IPS-11a (cell line): Measurements from ENCODE around the gene EML2.
"Not testable (repeated sequence)": the region's sequence is repeated elsewhere in the genome, so short reads cannot be mapped to it uniquely, and the experiment has no call there.

ENCODE experiments used
- H3K4me3 ChIP-seq: one replicate; pipeline ENCODE4 v1.5.1; 2013; ENCODE audit warnings: low read depth, low read length, control low read depth

The EML2 gene, protein sequence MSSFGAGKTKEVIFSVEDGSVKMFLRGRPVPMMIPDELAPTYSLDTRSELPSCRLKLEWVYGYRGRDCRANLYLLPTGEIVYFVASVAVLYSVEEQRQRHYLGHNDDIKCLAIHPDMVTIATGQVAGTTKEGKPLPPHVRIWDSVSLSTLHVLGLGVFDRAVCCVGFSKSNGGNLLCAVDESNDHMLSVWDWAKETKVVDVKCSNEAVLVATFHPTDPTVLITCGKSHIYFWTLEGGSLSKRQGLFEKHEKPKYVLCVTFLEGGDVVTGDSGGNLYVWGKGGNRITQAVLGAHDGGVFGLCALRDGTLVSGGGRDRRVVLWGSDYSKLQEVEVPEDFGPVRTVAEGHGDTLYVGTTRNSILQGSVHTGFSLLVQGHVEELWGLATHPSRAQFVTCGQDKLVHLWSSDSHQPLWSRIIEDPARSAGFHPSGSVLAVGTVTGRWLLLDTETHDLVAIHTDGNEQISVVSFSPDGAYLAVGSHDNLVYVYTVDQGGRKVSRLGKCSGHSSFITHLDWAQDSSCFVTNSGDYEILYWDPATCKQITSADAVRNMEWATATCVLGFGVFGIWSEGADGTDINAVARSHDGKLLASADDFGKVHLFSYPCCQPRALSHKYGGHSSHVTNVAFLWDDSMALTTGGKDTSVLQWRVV

DNA sequence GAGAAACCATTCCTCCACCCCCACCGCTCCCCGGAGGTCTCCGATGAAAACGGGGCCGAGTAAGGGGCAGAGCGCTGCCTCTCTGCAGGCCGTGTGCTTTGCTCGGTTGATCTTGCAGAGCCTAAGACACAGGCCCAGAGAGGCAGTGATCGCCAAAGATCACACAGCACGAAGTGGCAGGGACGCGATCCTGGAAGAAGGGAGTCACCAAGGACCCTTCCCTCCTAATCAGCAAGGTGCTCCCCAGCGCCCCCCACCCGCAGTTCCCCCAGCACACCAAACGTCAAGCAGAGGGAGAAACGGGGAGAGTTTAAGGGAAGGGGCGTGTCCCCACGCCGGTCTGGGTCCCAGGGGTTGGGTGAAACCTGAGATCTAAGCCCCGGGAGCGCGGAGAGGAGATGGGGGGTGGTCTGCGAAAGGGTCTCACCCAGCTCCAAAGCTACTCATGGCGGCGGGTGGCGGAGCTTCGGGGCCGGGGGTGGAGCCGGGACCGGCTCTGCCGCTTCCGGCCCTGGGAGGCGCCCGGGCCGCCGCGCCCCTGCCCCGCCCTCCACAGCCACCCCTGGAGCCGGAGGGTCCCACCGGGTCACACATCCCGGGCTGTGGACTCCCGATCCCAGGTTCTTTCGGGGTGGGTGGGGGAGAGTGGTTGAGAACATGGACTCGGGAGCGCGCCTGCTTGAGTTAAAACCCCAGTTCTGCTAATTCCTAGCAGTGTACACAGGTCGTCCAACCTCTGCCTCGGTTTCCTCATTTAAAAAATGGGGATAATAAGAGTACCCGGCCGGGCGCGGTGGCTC lies at the start of gene EML2:
EML2 (minus strand) TSS at position 468 of the 800 bp plus-strand sequence; CDS start at position 447, 21 bp downstream.
- H3K4me3 ChIP-seq, result peak within 1 kb of the TSS; percentile 54

DNA sequence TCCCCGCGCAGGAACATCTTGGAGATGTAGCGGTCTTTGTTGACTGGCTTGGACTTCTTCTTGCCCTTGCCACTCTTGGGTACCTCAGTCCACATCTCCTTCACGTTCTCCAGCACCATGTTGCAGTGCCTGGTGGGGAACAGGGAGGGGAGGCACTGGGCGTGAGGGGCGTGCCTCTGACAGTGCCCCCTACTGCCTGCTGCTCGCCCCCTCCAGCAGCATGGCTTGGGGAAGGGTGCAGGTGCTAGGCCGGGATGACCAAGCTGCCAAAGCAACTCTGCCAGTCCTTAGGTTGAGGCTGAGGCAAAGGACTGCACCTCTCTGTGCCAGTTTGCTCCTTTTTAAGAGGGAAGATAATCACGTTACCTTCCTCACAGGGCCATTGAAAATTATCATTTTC lies 48.4 kb upstream of the EML2 start:
- H3K4me3 ChIP-seq, result no peak overlapping the region

DNA sequence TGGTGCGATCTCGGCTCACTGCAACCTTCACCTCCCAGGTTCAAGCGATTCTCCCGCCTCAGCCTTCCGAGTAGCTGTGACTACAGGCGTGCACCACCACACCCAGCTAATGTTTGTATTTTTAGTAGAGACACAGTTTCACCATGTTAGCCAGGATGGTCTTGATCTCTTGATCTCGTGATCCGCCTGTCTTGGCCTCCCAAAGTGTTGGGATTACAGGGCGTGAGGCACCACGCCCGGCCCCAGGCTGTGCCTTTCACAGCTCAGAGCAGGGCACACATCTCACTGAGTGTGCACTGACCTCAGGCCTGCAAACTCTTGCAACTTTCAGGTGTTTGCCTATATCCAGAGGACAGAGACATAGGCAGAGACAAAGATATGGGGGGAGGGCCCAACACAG lies 45.8 kb upstream of the EML2 start:
- not testable (repeated sequence) for H3K4me3 ChIP-seq

DNA sequence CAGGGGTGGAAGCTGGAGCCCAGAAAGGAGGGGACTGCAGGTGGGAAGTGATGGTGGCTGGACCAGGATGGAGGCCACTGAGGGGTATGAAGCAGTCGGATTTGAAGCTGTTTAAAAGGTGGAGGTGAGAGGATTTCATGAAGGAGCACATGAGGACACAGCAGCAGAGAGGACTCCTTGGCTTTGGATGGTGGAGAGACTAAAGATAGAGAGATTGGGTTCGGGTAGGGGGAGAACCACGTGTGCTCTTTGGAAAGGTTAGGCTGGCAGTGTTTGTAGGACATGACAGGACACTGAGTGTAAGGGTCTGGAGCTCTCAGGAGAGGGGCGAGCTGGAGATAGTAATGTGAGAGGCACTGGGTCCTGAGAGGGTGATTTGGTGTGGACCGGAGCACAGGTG lies 43.7 kb upstream of the EML2 start:
- no peak overlapping the region for H3K4me3 ChIP-seq

DNA sequence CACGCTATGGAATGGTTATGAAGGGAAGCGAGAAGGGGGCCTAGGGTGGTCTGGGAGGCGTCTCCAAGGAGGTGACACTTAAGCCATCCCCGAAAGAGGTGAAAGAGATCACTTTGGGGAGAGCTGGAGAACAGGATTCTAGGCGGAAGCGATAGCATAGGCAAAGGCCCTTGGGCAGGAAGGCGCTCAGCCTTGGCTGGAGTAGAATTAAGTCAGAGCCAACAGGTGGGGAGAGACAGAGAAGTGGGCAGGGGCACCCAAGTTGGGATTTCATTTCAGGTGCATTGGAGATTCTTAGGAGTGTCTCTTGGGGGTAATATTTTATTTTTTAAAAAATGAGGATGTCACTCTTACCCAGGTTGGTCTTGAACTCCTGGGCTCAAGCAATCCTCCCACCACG lies 42.9 kb upstream of the EML2 start:
- no peak overlapping the region for H3K4me3 ChIP-seq

DNA sequence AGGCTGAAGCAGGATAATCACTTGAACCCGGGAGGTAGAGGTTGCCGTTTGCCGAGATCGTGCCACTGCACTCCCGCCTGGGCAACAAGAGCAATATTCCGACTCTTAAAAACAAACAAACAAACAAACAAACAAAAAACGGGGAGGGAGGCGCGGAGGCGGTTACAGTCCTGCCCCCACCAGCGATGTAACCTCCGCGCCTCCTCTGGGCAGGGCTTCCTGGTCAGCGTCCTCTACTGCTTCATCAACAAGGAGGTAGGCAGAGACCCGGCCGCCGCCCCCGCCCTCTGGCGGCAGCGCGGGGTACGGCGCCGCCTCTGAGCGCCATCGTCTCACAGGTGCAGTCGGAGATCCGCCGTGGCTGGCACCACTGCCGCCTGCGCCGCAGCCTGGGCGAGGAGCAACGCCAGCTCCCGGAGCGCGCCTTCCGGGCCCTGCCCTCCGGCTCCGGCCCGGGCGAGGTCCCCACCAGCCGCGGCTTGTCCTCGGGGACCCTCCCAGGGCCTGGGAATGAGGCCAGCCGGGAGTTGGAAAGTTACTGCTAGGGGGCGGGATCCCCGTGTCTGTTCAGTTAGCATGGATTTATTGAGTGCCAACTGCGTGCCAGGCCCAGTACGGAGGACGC lies 42.3 kb upstream of the EML2 start:
- no peak overlapping the region for H3K4me3 ChIP-seq

DNA sequence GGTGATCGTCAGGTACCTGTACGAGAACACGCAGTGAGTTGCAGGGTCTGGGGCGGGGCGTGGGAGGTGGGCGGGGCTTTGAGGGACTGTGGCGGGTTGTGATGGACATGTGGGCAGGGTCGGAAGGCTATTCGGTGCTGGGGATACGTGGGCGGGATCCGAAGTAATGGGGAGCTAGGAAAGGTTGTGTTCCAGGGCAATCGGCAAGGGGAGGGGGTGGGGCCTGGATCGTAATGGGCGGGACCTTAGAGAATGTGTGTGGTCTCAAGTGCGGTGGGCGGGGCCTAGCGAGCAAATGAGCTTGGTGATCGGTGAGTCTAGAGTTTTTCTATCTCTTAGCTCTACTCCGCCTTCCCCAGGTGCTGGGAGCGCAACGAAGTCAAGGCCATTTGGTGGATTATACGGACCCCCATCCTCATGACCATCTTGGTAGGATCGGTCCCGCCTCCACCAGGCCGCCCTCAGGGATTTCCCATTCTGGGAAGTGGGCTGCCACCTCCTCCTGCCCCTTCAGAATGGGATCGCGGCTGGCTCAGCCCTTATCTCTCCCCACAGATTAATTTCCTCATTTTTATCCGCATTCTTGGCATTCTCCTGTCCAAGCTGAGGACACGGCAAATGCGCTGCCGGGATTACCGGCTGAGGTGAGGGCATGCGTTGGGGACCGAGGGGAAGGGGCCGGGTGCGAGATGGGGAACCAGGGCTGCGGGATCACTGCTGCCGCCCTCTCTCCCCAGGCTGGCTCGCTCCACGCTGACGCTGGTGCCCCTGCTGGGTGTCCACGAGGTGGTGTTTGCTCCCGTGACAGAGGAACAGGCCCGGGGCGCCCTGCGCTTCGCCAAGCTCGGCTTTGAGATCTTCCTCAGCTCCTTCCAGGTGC lies 38.4 kb upstream of the EML2 start:
- H3K4me3 ChIP-seq, result peak overlapping the region; percentile 62

DNA sequence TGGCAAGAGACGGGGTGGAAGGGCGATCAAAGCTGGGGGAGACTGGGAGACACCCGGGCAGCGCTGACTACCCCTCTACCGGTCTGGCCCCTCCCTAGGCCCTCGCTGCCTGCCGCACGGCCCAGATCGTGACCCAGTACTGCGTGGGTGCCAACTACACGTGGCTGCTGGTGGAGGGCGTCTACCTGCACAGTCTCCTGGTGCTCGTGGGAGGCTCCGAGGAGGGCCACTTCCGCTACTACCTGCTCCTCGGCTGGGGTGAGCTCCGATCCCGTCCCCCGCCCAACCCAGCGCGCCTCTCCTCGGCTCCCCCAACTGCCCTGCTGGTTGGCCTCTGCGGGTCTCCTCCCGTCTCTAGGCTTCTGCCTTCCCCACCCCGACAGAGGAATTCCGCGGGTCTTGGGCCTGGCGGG lies 37.7 kb upstream of the EML2 start:
- H3K4me3 ChIP-seq, result peak overlapping the region; percentile 62

DNA sequence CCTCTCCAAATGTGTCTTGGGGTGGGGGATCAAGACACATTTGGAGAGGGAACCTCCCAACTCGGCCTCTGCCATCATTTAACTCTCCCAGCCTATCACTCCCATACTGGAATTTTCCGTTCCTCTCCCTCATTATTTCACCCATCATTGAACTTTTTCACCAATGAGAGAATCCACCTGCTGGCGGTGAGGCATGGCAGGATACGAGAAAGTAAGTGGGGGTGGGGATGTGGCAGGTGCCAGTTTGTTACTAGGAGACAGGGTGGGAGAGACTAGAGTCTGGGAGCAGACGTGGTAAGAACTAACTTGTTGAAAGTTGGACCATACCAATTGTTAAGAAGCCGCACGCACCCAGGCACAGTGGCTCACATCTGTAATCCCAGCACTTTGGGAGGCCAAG lies 35.7 kb upstream of the EML2 start:
- no peak overlapping the region for H3K4me3 ChIP-seq

DNA sequence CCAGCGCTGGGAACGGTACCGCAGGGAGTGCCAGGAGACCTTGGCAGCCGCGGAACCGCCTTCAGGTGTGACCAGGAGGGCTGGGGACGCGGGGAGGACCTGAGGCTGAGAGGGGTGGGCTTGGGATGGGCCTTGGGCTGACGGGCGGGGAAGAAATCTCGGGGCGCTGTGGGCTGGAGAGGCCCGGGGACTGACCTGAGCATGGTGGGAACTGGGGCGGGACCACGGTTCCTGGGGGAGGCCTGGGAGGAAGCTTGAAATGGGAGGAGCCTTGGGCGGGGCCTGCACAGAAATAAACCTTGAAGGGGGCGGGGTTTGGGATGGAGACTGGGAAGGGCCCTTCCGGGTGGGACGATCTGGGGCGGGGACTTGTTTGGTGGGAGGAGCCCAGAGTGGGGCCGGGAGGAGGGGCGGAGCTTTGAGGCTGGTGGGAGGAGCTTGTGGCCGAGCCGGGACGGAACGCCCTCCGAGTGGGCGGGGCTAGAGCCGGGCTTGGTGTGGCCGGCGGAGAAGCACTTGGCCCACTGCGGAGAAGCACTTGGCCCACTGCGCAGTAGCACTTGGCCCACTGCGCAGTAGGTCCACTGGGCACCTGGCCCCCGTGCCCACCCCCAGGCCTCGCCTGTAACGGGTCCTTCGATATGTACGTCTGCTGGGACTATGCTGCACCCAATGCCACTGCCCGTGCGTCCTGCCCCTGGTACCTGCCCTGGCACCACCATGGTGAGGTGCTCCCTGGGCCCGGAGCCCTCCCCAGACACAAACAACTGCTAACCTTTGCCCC lies 31.7 kb upstream of the EML2 start:
- peak overlapping the region; percentile 43 for H3K4me3 ChIP-seq

DNA sequence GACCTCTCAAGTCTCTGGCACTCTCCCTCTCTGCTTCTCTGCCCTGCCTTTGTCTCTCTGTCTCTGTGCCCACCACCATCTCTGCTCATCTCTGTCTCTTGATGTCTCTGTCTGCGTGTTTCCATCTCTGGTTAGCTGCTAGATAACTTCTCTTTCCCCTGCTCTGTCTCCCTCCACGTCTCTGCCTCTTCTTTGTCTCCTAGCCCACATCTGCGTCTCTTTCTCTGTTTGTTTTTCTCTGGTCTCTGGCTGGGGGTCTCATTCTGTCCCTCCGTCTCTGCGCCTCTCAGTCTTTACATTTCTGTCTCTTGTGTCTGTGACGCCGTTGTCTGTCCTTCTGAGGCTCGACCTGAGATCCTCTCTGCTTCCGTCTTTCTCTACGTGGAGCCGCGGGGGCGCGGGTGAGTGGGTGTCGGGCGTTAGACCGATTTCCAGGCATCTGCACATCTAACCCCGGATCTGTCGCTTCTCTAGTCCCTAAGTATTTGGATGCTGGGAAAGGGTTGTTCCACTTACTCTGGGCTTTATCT lies 29.2 kb upstream of the EML2 start:
- no peak overlapping the region for H3K4me3 ChIP-seq

DNA sequence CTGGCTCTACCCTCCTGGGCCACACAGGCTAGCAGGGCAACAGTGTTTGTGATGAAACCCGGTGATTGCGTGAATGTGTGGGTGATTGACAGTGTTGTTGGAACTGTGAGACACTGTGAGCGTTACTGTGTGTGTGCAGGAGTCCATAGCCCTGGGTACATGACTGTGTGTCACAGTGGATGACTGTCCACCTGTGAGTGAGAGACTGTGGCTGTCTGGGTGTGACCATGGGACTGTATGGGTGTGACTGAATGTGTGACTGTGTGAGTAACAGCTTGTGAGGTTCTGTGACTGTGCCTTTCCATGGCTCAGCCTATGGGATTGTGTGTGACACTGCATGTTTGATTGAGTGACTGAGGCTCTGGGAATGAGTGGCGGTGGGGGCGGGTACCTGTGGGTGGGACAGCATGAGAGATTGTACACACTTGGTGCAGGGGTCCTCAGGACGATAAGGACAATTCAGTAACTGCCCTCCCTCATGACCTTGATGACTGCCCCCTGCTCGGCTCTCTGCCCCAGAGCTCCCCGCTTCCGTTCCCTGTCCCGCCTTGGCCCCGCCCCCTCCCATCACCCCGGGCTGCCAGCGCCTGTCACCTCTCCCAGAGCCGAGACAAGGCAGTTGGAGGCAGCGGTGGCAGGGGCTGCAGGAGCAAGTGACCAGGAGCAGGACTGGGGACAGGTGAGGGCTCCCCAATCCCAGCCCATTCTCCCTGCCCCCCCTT lies 28.6 kb upstream of the EML2 start, which contains the start of gene GIPR:
GIPR (plus strand) TSS at position 602 of the 722 bp plus-strand sequence. CDS start 1,300 bp downstream, outside the sequence.
- peak within 1 kb of the TSS; percentile 47 for H3K4me3 ChIP-seq

DNA sequence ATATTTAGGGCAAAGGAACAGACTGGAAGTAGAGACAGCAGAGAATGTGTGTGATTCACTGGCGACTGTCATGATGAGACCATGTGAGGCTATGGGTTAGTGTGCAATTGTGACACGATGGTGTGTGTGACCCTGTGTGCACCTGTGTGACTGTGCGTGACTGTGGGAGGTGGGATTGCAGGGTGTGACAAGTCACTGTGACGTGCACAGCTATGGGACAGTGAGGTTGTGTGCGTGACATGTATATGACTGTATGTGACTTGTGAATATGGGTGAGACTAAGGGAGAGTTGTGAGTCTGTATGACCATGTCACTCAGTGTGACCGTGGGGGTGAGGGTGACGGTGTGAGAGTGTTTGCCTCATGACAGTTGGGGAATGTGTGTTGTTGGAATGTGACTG lies 25.4 kb upstream of the EML2 start:
- H3K4me3 ChIP-seq, result no peak overlapping the region

DNA sequence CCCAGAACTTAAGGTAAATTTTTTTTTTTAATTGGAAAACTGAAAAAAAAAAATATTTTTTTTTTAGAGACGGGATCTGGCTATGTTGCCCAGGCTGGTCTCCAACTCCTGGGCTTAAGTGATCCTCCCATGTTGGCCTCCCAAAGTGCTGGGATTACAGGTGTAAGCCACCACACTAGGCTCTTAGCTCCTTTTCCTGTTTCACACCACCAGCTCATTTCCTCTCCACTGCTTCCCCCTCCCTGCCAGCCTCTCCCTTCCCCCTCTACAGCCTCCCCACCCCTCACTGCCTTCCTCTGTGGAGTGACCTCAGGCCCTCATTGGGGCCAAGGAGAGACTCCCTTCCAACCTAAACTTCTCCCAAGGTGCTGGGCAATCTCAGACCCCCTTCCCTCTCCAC lies 24.6 kb upstream of the EML2 start:
- no peak overlapping the region for H3K4me3 ChIP-seq

DNA sequence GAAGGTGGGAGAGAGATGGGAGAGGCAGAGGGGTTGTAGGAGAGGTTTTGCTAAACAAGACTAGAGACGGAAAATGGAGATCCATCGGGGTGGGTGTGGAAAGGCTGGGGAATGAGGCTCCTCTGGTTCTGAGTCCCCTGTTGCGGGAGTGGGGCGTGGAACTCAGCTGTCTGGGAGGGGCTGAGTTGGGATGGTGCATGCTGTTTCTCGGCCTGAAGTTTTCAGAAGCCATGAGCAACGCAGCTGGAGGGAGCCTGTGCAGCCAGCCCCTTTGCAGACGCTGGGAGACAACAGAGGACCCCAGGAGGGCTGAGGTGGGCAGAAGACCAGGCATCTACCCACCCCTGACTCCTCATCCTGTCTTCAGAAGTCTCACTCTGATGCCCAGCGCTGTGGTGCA lies 21.4 kb upstream of the EML2 start:
- H3K4me3 ChIP-seq, result no peak overlapping the region

DNA sequence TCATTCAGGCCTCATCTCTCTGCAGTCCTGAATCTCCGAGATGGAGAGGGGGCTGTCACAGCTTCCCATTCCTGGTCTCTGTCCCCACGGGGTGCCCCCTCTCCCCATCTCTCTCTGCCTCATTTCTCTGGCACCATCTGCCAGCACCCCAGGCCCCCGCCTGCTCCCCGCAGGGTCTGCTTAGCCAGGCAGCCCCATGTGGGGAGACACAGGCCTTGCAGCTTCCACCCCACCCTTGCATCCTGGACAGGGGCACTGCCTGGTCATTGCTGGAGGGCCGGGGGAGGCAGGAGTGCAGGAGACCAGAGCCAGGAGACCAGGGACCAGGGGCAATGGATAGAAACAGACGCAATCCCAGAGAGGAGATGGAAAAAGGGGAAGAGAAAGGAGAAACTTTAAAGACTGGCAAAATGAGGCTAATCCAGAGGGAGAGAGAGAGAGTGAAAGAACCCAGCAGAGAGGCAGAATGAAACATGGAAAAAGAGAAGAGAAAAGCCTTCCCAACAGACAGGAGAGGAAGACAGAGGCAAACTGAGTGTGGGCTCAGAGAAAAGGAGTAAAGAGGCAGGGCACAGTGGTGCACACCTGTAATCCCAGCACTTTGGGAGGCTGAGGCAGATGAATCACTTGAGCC lies 20.0 kb upstream of the EML2 start:
- H3K4me3 ChIP-seq, result no peak overlapping the region

DNA sequence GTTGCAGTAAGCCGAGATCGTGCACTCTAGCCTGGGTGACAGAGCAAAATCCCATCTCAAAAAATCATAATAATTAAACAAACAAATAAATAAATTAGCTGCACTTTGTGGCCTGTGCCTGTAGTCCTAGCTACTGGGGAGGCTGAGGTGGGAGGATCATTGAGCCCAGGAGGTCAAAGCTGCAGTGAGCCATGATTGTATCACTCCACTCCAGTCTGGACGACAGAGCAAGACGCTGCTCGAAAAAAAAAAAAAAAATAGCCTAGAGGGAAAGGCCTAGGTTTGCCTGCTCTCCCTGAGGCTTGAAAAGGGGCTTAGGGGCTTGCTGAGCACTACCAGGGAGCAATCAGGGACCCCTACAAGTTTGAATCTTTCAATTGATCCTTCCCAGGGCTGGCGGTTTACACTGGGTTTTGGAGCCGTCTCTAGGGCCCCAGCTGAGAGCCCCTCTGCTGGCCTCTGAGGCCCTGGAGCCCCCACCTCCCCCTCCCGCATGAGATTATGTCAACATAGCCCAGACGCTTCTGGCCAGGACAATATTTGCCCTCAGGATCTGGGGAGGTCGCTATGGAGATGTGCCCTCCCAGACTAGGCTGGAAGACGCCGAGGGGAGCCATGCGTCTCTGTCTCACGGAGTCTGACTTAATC lies 18.4 kb upstream of the EML2 start:
- no peak overlapping the region for H3K4me3 ChIP-seq
